ENCODE data around the gene COX8A. TPM values are rescaled to one million over a fixed set of nuclear protein-coding genes. Genes with fewer than 3 reads are reported as not detected.
"Not testable (repeated sequence)": the region's sequence is repeated elsewhere in the genome, so short reads cannot be mapped to it uniquely, and the experiment has no call there.

The COX8A gene
- polyA plus RNA-seq, 2 donors, result 737 to 1,011 TPM

GRCh38 chr11:63963895-63964294 lies 10.5 kb upstream of the COX8A start:
- 95% methylated on average over 4 of the region's 4 CpGs for WGBS, 2 donors
- not testable (repeated sequence) for H3K4me3 ChIP-seq (ENCODE audit: low read depth in 1 of 2, low read length in 2 of 2); H3K27ac ChIP-seq (ENCODE audit: low read depth in 2 of 2, low read length in 1 of 2); H3K9me3 ChIP-seq (ENCODE audit: control insufficient read depth in 2 of 2, insufficient read depth in 1 of 2, low read depth in 1 of 2, low read length in 1 of 2); H3K27me3 ChIP-seq (ENCODE audit: control insufficient read depth in 1 of 2, insufficient read depth in 2 of 2, low read length in 2 of 2); H3K36me3 ChIP-seq (ENCODE audit: control insufficient read depth in 2 of 2, insufficient read depth in 2 of 2, low read length in 1 of 2)
- peaks cover 0 to 11% of the 10 kb centered on the region in 2 donors for H3K4me1 ChIP-seq (ENCODE audit: control insufficient read depth in 2 of 2, insufficient read depth in 2 of 2, low read length in 1 of 2)

DNA sequence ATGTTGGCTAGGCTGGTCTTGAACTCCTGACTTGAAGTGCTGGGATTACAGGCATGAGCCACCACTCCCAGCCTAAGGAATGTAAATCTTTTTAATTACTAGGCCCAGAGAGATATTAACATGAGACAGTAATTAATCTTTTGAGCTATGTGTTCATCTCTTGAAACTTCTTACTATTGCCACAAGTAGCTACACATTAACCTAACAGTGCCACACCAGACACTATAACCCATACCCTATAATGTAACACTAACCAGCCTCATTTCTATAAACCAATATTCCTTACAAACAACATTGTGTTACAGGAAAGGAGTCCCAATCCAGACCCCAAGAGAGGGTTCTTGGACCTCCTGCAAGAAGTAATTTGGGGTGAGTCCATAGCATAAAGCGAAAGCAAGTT lies 8.0 kb upstream of the COX8A start:
- peaks cover 0 to 5% of the 10 kb centered on the region in 2 donors for H3K4me1 ChIP-seq (ENCODE audit: control insufficient read depth in 2 of 2, insufficient read depth in 2 of 2, low read length in 1 of 2)
- H3K27me3 ChIP-seq (ENCODE audit: control insufficient read depth in 1 of 2, insufficient read depth in 2 of 2, low read length in 2 of 2), result no peaks in the 10 kb centered on the region
- no peak overlapping the region for H3K27ac ChIP-seq (ENCODE audit: low read depth in 2 of 2, low read length in 1 of 2)
- WGBS, 2 donors, result 96 to 98% methylated on average over 1 of the region's 1 CpG
- no peaks in the 10 kb centered on the region for H3K36me3 ChIP-seq (ENCODE audit: control insufficient read depth in 2 of 2, insufficient read depth in 2 of 2, low read length in 1 of 2)
- H3K9me3 ChIP-seq (ENCODE audit: control insufficient read depth in 2 of 2, insufficient read depth in 1 of 2, low read depth in 1 of 2, low read length in 1 of 2), result no peaks in the 10 kb centered on the region
- no peak overlapping the region for H3K4me3 ChIP-seq (ENCODE audit: low read depth in 1 of 2, low read length in 2 of 2)

GRCh38 chr11:63969461-63969860 lies 5.0 kb upstream of the COX8A start:
- no peaks in the 10 kb centered on the region for H3K9me3 ChIP-seq (ENCODE audit: control insufficient read depth in 2 of 2, insufficient read depth in 1 of 2, low read depth in 1 of 2, low read length in 1 of 2)
- WGBS, 2 donors, result 71 to 79% methylated on average over 2 of the region's 2 CpGs
- no peaks in the 10 kb centered on the region for H3K27me3 ChIP-seq (ENCODE audit: control insufficient read depth in 1 of 2, insufficient read depth in 2 of 2, low read length in 2 of 2)
- no peaks in the 10 kb centered on the region for H3K4me1 ChIP-seq (ENCODE audit: control insufficient read depth in 2 of 2, insufficient read depth in 2 of 2, low read length in 1 of 2)
- no peak overlapping the region for H3K4me3 ChIP-seq (ENCODE audit: low read depth in 1 of 2, low read length in 2 of 2)
- H3K36me3 ChIP-seq (ENCODE audit: control insufficient read depth in 2 of 2, insufficient read depth in 2 of 2, low read length in 1 of 2), result no peaks in the 10 kb centered on the region
- no peak overlapping the region for H3K27ac ChIP-seq (ENCODE audit: low read depth in 2 of 2, low read length in 1 of 2)

- no peak overlapping the region for H3K27ac ChIP-seq (ENCODE audit: low read depth in 2 of 2, low read length in 1 of 2)
- no peaks in the 10 kb centered on the region for H3K36me3 ChIP-seq (ENCODE audit: control insufficient read depth in 2 of 2, insufficient read depth in 2 of 2, low read length in 1 of 2)
- H3K9me3 ChIP-seq (ENCODE audit: control insufficient read depth in 2 of 2, insufficient read depth in 1 of 2, low read depth in 1 of 2, low read length in 1 of 2), result no peaks in the 10 kb centered on the region
- H3K27me3 ChIP-seq (ENCODE audit: control insufficient read depth in 1 of 2, insufficient read depth in 2 of 2, low read length in 2 of 2), result no peaks in the 10 kb centered on the region
- no peak overlapping the region for H3K4me3 ChIP-seq (ENCODE audit: low read depth in 1 of 2, low read length in 2 of 2)
- peaks cover under 1 to 2% of the 10 kb centered on the region in 2 donors for H3K4me1 ChIP-seq (ENCODE audit: control insufficient read depth in 2 of 2, insufficient read depth in 2 of 2, low read length in 1 of 2)
- 69 to 76% methylated on average over 5 of the region's 5 CpGs for WGBS, 2 donors
Measured at GRCh38 chr11:63970902-63971301, 3.5 kb upstream of the COX8A start.

DNA sequence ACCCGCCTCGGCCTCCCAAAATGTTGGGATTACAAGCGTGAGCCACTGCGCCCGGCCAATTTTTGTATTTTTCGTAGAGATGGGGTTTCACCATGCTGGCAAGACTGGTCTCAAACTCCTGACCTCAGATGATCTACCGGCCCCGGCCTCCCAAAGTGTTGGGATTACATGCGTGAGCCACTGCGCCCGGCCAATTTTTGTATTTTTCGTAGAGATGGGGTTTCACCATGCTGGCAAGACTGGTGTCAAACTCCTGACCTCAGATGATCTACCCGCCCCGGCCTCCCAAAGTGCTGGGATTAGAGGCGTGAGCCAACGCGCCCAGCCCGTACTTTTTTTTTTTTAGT lies 535 bp upstream of the COX8A start:
- 66% methylated on average over 18 of the region's 18 CpGs for WGBS, 2 donors
- peak overlapping the region in 1 of 2 donors; percentile 7 for H3K27ac ChIP-seq (ENCODE audit: low read depth in 2 of 2, low read length in 1 of 2)
- H3K9me3 ChIP-seq (ENCODE audit: control insufficient read depth in 2 of 2, insufficient read depth in 1 of 2, low read depth in 1 of 2, low read length in 1 of 2); H3K27me3 ChIP-seq (ENCODE audit: control insufficient read depth in 1 of 2, insufficient read depth in 2 of 2, low read length in 2 of 2); H3K4me3 ChIP-seq (ENCODE audit: low read depth in 1 of 2, low read length in 2 of 2): not testable (repeated sequence)
- H3K4me1 ChIP-seq (ENCODE audit: control insufficient read depth in 2 of 2, insufficient read depth in 2 of 2, low read length in 1 of 2), result peaks cover 10 to 11% of the 10 kb centered on the region in 2 donors
- H3K36me3 ChIP-seq (ENCODE audit: control insufficient read depth in 2 of 2, insufficient read depth in 2 of 2, low read length in 1 of 2), result peaks cover 0 to 10% of the 10 kb centered on the region in 2 donors

DNA sequence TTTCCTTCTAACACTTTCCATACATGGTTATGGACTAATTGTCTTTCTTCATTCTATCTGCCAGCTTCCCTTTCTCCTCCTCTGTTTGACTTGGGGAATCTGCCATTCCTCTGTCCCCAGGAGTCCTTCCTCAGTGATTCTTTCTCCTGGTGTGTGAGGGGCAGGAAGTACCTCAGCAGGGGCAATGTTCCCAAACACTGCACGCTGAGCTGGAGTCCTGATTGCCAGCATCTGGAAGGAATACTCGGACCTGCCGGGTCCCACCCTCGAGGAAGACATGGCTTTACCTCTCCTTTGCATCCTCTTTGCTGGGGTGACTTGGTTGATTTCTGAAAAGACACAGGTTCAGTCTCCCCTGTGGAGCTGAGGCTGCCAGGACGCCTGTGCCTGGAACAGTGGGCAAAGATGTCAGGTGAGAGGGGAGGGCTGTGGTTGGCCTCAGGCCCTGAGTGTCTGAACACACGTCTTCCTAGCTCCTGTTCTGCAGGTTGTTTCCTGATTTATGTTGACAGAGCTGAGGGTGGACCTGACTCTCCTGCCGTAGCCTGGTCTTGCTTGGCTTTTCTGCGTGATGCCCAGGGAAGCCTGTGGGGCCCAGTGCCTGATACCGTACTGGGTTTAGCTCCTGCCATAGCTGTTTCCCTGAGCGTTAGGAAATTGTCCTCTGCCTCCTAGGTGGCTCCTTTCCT lies 4.3 kb downstream of the COX8A start:
- Histone ChIP-seq H3K27ac (ENCODE audit: low read depth in 2 of 2, low read length in 1 of 2) (peak overlapping the region in 1 of 2 donors; percentile 40), H3K27me3 (ENCODE audit: control insufficient read depth in 1 of 2, insufficient read depth in 2 of 2, low read length in 2 of 2) (no peaks in the 10 kb centered on the region), H3K36me3 (ENCODE audit: control insufficient read depth in 2 of 2, insufficient read depth in 2 of 2, low read length in 1 of 2) (peaks cover 0 to 11% of the 10 kb centered on the region in 2 donors), H3K4me1 (ENCODE audit: control insufficient read depth in 2 of 2, insufficient read depth in 2 of 2, low read length in 1 of 2) (peaks cover 10 to 15% of the 10 kb centered on the region in 2 donors), H3K9me3 (ENCODE audit: control insufficient read depth in 2 of 2, insufficient read depth in 1 of 2, low read depth in 1 of 2, low read length in 1 of 2) (no peaks in the 10 kb centered on the region), H3K4me3 (ENCODE audit: low read depth in 1 of 2, low read length in 2 of 2) (no peak overlapping the region)
- 54 to 67% methylated on average over 10 of the region's 10 CpGs for WGBS, 2 donors

GRCh38 chr11:63979426-63979825 lies 5.0 kb downstream of the COX8A start:
- no peak overlapping the region for H3K4me3 ChIP-seq (ENCODE audit: low read depth in 1 of 2, low read length in 2 of 2)
- peak overlapping the region in 1 of 2 donors; percentile 40 for H3K27ac ChIP-seq (ENCODE audit: low read depth in 2 of 2, low read length in 1 of 2)
- no peaks in the 10 kb centered on the region for H3K27me3 ChIP-seq (ENCODE audit: control insufficient read depth in 1 of 2, insufficient read depth in 2 of 2, low read length in 2 of 2)
- peaks cover 0 to 11% of the 10 kb centered on the region in 2 donors for H3K36me3 ChIP-seq (ENCODE audit: control insufficient read depth in 2 of 2, insufficient read depth in 2 of 2, low read length in 1 of 2)
- H3K4me1 ChIP-seq (ENCODE audit: control insufficient read depth in 2 of 2, insufficient read depth in 2 of 2, low read length in 1 of 2), result peaks cover 10 to 15% of the 10 kb centered on the region in 2 donors
- no peaks in the 10 kb centered on the region for H3K9me3 ChIP-seq (ENCODE audit: control insufficient read depth in 2 of 2, insufficient read depth in 1 of 2, low read depth in 1 of 2, low read length in 1 of 2)
- WGBS, 2 donors, result 85 to 93% methylated on average over 5 of the region's 5 CpGs

GRCh38 chr11:63985812-63986155 lies 11.4 kb downstream of the COX8A start:
- peak overlapping the region; percentile 63 to 98 for H3K27ac ChIP-seq (ENCODE audit: low read depth in 2 of 2, low read length in 1 of 2)
- no peaks in the 10 kb centered on the region for H3K27me3 ChIP-seq (ENCODE audit: control insufficient read depth in 1 of 2, insufficient read depth in 2 of 2, low read length in 2 of 2)
- H3K4me3 ChIP-seq (ENCODE audit: low read depth in 1 of 2, low read length in 2 of 2), result peak overlapping the region; percentile 81 to 92
- H3K4me1 ChIP-seq (ENCODE audit: control insufficient read depth in 2 of 2, insufficient read depth in 2 of 2, low read length in 1 of 2), result peaks cover 2 to 9% of the 10 kb centered on the region in 2 donors
- peaks cover under 1 to 7% of the 10 kb centered on the region in 2 donors for H3K36me3 ChIP-seq (ENCODE audit: control insufficient read depth in 2 of 2, insufficient read depth in 2 of 2, low read length in 1 of 2)
- WGBS, 2 donors, result 0 to 1% methylated on average over 18 of the region's 18 CpGs
- H3K9me3 ChIP-seq (ENCODE audit: control insufficient read depth in 2 of 2, insufficient read depth in 1 of 2, low read depth in 1 of 2, low read length in 1 of 2), result no peaks in the 10 kb centered on the region

GRCh38 chr11:63986156-63986931 lies 11.9 kb downstream of the COX8A start, which contains the start of gene OTUB1:
OTUB1 (plus strand) TSS chr11:63986438; CDS start chr11:63986457, 19 bp downstream.
- Histone ChIP-seq H3K9me3 (ENCODE audit: control insufficient read depth in 2 of 2, insufficient read depth in 1 of 2, low read depth in 1 of 2, low read length in 1 of 2) (no peaks in the 10 kb centered on the region), H3K4me1 (ENCODE audit: control insufficient read depth in 2 of 2, insufficient read depth in 2 of 2, low read length in 1 of 2) (peaks cover 2 to 9% of the 10 kb centered on the region in 2 donors), H3K36me3 (ENCODE audit: control insufficient read depth in 2 of 2, insufficient read depth in 2 of 2, low read length in 1 of 2) (peaks cover 6 to 8% of the 10 kb centered on the region in 2 donors), H3K27ac (ENCODE audit: low read depth in 2 of 2, low read length in 1 of 2) (peak within 1 kb of the TSS; percentile 82 to 98), H3K27me3 (ENCODE audit: control insufficient read depth in 1 of 2, insufficient read depth in 2 of 2, low read length in 2 of 2) (no peaks in the 10 kb centered on the region), H3K4me3 (ENCODE audit: low read depth in 1 of 2, low read length in 2 of 2) (peak within 1 kb of the TSS; percentile 81 to 92)
- 0% methylated on average over 43 to 63 of the region's 63 CpGs for WGBS, 2 donors
